HL-60 (cell line): ENCODE results near the gene LAMC3.

Source experiments
- DNase-seq, 2 experiments: peaks; one replicate each; pipeline ENCODE4 v3.0.0-alpha.2; 2010 to 2020; ENCODE audit warnings: low read depth in 1 of 2, low spot score in 1 of 2
- H3K27ac ChIP-seq: fragments of 250-450 bp; sonication (Bioruptor Pico); replicated peaks from 2 replicates; pipeline ENCODE4 v1.5.1; 2020; ENCODE audit warnings: mild to moderate bottlenecking, moderate library complexity
- H3K27me3 ChIP-seq: fragments of 250-450 bp; sonication (Bioruptor Pico); 2 replicates; pipeline ENCODE4 v1.5.1; 2021; ENCODE audit warnings: mild to moderate bottlenecking, moderate library complexity; ENCODE audit not compliant: insufficient read depth, poor library complexity, severe bottlenecking
- H3K4me3 ChIP-seq: replicated peaks from 2 replicates; pipeline ENCODE4 v1.5.1; 2011; ENCODE audit warnings: mild to moderate bottlenecking, control low read depth, low read length; ENCODE audit not compliant: insufficient read depth
- CTCF ChIP-seq: IDR thresholded peaks from one replicate; pipeline ENCODE4 v1.5.1; 2011; ENCODE audit warnings: low read length, control low read depth, inconsistent platforms; ENCODE audit not compliant: insufficient read depth
- GABPA ChIP-seq: IDR thresholded peaks from 2 replicates; pipeline ENCODE4 v1.6.1; 2012; ENCODE audit warnings: low read depth
- POLR2AphosphoS5 ChIP-seq: IDR thresholded peaks from 2 replicates; pipeline ENCODE4 v1.6.1; 2012; ENCODE audit warnings: low read depth
- REST ChIP-seq: IDR thresholded peaks from 2 replicates; pipeline ENCODE4 v1.6.1; 2012; ENCODE audit warnings: low read depth; ENCODE audit not compliant: insufficient replicate concordance
- SPI1 ChIP-seq: IDR thresholded peaks from 2 replicates; pipeline ENCODE4 v1.6.1; 2012; ENCODE audit warnings: low read depth, mild to moderate bottlenecking, borderline replicate concordance

The LAMC3 gene

GRCh38 chr9:130963916-130964315 is 45.1 kb upstream of the LAMC3 start:
- no peak for DNase-seq
- TF ChIP-seq GABPA (no peak), POLR2AphosphoS5 (no peak), SPI1 (no peak), REST (no peak), CTCF (no peak)
- no peak overlapping the region for H3K27ac ChIP-seq
- H3K27me3 ChIP-seq = no peaks in the 10 kb centered on the region
- H3K4me3 ChIP-seq = no peak overlapping the region

- TF ChIP-seq REST (no peak), SPI1 (no peak), POLR2AphosphoS5 (no peak), GABPA (no peak), CTCF (no peak)
- Histone ChIP-seq H3K27me3 (no peaks in the 10 kb centered on the region), H3K4me3 (no peak overlapping the region), H3K27ac (no peak overlapping the region)
- DNase-seq = no peak
Observed at GRCh38 chr9:130965680-130966079, 43.3 kb upstream of the LAMC3 start.

GRCh38 chr9:130970052-130970451 is 38.9 kb upstream of the LAMC3 start:
- Histone ChIP-seq H3K27ac (no peak overlapping the region), H3K27me3 (peaks cover 3% of the 10 kb centered on the region), H3K4me3 (no peak overlapping the region)
- DNase-seq = no peak
- TF ChIP-seq REST (no peak), SPI1 (no peak), POLR2AphosphoS5 (no peak), CTCF (no peak), GABPA (no peak)
